ENCODE data around the gene GFRA1. TPM values are rescaled to one million over a fixed set of nuclear protein-coding genes. Genes with fewer than 3 reads are reported as not detected.

The GFRA1 gene
- total RNA-seq, 4 donors from 2014 or later: 1.8 to 21.4 (median 12.1) TPM

DNA sequence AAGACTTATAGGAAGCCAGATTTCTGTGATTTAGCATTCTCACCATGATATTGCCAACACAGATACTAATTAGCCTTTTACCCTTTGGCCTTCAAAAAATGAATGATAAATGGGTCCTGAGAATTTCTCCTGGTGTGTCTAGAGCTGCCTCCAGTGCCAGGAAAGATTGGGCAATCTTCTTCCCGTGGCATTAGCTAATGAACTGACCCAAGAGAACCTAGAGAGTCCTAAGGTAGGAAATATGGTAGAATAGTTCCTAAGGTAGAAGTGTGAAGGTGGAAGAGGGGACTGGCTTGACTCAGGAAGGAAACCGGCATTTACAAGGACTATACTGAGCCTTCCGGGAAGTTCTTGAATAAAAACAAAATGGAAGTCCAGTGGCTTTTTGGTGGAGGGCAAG lies 133.1 kb downstream of the GFRA1 start:
- TF ChIP-seq, protein P1, sequence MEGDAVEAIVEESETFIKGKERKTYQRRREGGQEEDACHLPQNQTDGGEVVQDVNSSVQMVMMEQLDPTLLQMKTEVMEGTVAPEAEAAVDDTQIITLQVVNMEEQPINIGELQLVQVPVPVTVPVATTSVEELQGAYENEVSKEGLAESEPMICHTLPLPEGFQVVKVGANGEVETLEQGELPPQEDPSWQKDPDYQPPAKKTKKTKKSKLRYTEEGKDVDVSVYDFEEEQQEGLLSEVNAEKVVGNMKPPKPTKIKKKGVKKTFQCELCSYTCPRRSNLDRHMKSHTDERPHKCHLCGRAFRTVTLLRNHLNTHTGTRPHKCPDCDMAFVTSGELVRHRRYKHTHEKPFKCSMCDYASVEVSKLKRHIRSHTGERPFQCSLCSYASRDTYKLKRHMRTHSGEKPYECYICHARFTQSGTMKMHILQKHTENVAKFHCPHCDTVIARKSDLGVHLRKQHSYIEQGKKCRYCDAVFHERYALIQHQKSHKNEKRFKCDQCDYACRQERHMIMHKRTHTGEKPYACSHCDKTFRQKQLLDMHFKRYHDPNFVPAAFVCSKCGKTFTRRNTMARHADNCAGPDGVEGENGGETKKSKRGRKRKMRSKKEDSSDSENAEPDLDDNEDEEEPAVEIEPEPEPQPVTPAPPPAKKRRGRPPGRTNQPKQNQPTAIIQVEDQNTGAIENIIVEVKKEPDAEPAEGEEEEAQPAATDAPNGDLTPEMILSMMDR (IDR thresholded peaks at IDR 0.05): no peak
- TF ChIP-seq POLR2A (IDR thresholded peaks at IDR 0.05): no peak
- H3K27me3 ChIP-seq: no peaks in the 10 kb centered on the region
- DNase-seq: no peak
- H3K9me3 ChIP-seq: no peaks in the 10 kb centered on the region
- no peaks in the 10 kb centered on the region for H3K36me3 ChIP-seq
- no peak overlapping the region for H3K4me3 ChIP-seq
- no peaks in the 10 kb centered on the region for H3K4me1 ChIP-seq
- no peak overlapping the region for H3K27ac ChIP-seq

DNA sequence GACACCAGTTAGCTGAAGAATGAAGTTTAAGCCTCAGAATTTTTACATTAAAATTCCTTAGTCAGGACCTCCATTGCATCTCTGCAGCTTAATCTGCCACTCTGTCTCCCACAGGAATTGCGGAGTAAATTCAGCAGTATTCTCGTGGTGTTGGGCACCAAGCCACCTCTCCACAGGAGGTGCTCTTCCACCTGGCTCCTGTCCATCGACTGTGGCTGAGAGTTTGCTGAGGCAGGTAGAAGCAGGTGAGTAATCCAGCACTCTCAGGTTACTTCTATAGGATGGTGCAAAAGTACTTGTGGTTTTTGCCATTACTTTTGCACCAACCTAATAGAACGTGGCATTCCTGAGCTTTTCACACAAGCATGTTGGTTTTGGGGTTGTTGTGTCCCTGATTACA lies 134.1 kb downstream of the GFRA1 start:
- TF ChIP-seq, protein P1 (IDR thresholded peaks at IDR 0.05): no peak
- TF ChIP-seq POLR2A (IDR thresholded peaks at IDR 0.05): no peak
- no peaks in the 10 kb centered on the region for H3K36me3 ChIP-seq
- H3K4me3 ChIP-seq: no peak overlapping the region
- H3K27me3 ChIP-seq: no peaks in the 10 kb centered on the region
- DNase-seq: no peak
- H3K27ac ChIP-seq: no peak overlapping the region
- no peaks in the 10 kb centered on the region for H3K9me3 ChIP-seq
- no peaks in the 10 kb centered on the region for H3K4me1 ChIP-seq

DNA sequence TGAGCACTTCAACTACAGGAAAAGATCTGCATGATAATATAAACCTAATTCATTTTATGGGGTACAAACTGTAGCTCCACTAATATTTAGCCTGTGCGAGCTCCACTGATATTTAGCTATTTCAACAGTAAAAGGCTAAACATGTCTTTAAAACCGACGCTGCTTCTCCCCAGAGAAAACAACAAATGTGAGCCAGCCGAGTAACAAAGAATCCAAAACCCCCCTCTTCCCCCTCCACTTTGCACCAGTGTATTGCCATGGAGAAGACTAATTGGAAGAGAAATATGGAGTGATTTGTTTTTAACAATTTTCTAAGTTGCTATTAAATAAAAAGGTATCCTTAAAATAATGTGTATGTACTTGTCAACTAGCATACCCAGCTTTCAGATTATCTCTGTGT lies 136.7 kb downstream of the GFRA1 start:
- Histone ChIP-seq H3K27me3 (no peaks in the 10 kb centered on the region), H3K9me3 (no peaks in the 10 kb centered on the region), H3K4me1 (no peaks in the 10 kb centered on the region), H3K36me3 (no peaks in the 10 kb centered on the region), H3K4me3 (no peak overlapping the region), H3K27ac (no peak overlapping the region)
- no peak for DNase-seq
- TF ChIP-seq, protein P1 (IDR thresholded peaks at IDR 0.05): no peak
- no peak for TF ChIP-seq POLR2A (IDR thresholded peaks at IDR 0.05)

DNA sequence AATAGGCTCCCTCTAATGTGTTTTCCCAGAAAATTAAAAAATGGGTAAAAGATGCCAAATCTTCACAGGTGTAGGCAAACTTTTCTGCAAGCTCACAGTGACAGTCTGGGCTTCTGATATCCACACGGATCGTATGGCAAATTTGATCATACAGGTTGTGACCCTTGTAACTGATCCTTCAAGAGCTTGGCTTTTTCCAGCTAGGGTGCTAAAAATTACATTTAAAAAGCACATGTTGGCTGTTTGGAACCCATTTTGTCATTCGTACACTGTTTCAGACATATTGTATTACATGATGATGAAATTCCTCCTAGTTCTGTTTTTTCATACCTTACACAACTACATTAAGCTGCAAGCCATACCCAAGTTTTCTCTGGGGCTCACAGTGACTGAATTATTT lies 138.7 kb downstream of the GFRA1 start:
- Histone ChIP-seq H3K27ac (no peak overlapping the region), H3K9me3 (no peaks in the 10 kb centered on the region), H3K4me3 (no peak overlapping the region), H3K27me3 (no peaks in the 10 kb centered on the region), H3K4me1 (no peaks in the 10 kb centered on the region), H3K36me3 (no peaks in the 10 kb centered on the region)
- DNase-seq: no peak
- TF ChIP-seq, protein P1 (IDR thresholded peaks at IDR 0.05): no peak
- TF ChIP-seq POLR2A (IDR thresholded peaks at IDR 0.05): no peak

DNA sequence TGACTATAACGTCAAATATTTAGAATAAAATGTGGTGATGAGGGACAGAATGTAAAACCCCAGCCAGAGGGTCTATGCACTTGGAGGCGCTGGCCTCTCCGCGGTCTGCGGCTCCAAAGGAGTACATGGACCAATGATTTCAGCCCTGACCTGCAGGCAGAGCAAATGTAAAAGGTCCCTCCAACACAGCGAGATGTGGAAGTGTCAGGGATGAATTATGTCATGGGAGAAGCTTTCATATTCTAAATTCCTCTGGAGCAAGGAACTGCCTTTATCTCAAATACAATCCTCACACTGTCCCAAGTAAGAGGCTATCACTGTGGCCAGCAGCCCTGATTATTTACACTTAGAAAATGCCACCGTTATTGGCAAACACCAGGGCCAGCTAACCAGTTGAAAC lies 139.4 kb downstream of the GFRA1 start:
- DNase-seq: no peak
- TF ChIP-seq, protein P1 (IDR thresholded peaks at IDR 0.05): no peak
- no peak for TF ChIP-seq POLR2A (IDR thresholded peaks at IDR 0.05)
- Histone ChIP-seq H3K27ac (no peak overlapping the region), H3K36me3 (no peaks in the 10 kb centered on the region), H3K4me3 (no peak overlapping the region), H3K27me3 (no peaks in the 10 kb centered on the region), H3K9me3 (no peaks in the 10 kb centered on the region), H3K4me1 (no peaks in the 10 kb centered on the region)

DNA sequence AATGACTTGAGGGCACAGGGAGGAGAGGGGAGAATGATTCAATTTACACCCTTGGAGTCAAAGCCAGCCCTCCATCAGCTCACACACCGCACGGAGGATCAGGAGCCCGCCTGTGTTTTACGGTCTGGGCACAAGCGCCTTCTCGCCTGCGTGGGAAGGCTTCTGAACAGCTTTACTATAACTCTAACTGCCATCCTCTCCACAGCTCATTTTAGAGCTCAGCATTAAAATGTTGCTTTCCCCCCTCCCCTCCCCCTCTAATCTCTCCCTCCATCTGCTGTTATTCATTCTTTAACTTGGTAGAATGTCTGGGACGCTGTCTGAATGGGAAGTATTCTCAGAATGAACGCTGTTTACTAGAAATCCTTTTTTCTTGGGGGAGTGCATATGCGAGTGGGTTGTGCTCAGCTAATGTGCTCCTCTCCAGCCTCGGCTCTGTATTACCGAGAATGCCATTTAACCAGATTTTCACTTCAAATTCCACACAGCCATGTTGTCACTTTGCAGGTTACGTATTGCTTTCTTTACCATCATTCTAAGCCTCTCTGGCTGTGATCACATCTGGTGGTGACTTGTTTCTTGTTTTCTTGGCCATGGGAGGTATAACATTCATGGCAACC lies 140.1 kb downstream of the GFRA1 start:
- TF ChIP-seq, protein P1 (IDR thresholded peaks at IDR 0.05): no peak
- no peak for TF ChIP-seq POLR2A (IDR thresholded peaks at IDR 0.05)
- no peaks in the 10 kb centered on the region for H3K4me1 ChIP-seq

More for the DNA sequence above, 140.1 kb downstream of the GFRA1 start:
- Histone ChIP-seq H3K9me3 (no peaks in the 10 kb centered on the region), H3K4me3 (no peak overlapping the region), H3K36me3 (no peaks in the 10 kb centered on the region), H3K27me3 (no peaks in the 10 kb centered on the region), H3K27ac (no peak overlapping the region)
- no peak for DNase-seq

Data from Peyer's patch (tissue), 4 donors.